GM12864 (cell line): ENCODE data around the gene OTOF.

ENCODE experiments used
- DNase-seq: peaks from one replicate; pipeline ENCODE4 v3.0.0-alpha.2; 2011; ENCODE audit warnings: low read depth
- H3K4me3 ChIP-seq: 2 replicates; pipeline ENCODE4 v1.5.1; 2011; ENCODE audit warnings: mild to moderate bottlenecking, low read depth, low read length, control low read depth
- CTCF ChIP-seq: IDR thresholded peaks from 2 replicates; pipeline ENCODE4 v1.5.1; 2011; ENCODE audit warnings: low read depth, mild to moderate bottlenecking, moderate library complexity, low read length, control low read depth, inconsistent platforms; ENCODE audit errors: missing control alignments

The OTOF gene

GRCh38 chr2:26514045-26514444 lies 36.1 kb upstream of the OTOF start:
- TF ChIP-seq CTCF, result no peak
- no peak overlapping the region for H3K4me3 ChIP-seq
- no peak for DNase-seq

GRCh38 chr2:26513261-26513660 lies 35.3 kb upstream of the OTOF start:
- no peak for TF ChIP-seq CTCF
- no peak overlapping the region for H3K4me3 ChIP-seq
- no peak for DNase-seq

GRCh38 chr2:26511466-26511865 lies 33.5 kb upstream of the OTOF start:
- TF ChIP-seq CTCF, result no peak
- no peak for DNase-seq
- no peak overlapping the region for H3K4me3 ChIP-seq

GRCh38 chr2:26510344-26510973 lies 32.5 kb upstream of the OTOF start:
- no peak overlapping the region for H3K4me3 ChIP-seq

GRCh38 chr2:26509141-26509540 lies 31.2 kb upstream of the OTOF start:
- no peak overlapping the region for H3K4me3 ChIP-seq
- no peak for DNase-seq
- TF ChIP-seq CTCF, result no peak

More at GRCh38 chr2:26510344-26510973, 32.5 kb upstream of the OTOF start:
- DNase-seq, result no peak
- TF ChIP-seq CTCF, result no peak

- no peak for TF ChIP-seq CTCF
- H3K4me3 ChIP-seq, result no peak overlapping the region
- DNase-seq, result no peak
These were observed 30.0 kb upstream of the OTOF start for GRCh38 chr2:26507932-26508331.

- H3K4me3 ChIP-seq, result no peak overlapping the region
- no peak for DNase-seq
- TF ChIP-seq CTCF, result no peak
These were observed 29.2 kb upstream of the OTOF start for GRCh38 chr2:26507088-26507487.
